ENCODE measurements around the gene PLXNA2.

PLXNA2 gene

DNA sequence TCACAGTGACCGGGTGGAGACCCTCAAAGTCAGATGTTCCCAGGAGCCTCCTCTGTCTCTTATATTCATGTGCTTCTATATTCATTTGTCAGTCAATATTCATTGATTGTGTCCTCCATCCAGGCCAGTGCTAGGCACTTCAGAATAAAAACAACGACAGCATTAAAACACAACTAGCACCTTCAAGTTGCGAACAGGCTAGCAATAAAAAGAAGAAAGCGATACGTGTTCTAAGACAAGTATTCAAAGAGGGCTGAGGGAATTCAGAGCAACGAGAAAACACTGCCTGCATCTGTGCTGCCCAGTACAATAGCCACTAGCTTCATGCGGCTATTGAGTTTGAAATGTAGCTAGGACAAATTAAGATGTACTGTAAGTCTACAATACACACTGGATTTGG lies 138.0 kb downstream of the PLXNA2 start:
- no peak for TF ChIP-seq SIN3A (IDR thresholded peaks at IDR 0.05; ENCODE audit: borderline replicate concordance, insufficient read depth, low read length)
- TF ChIP-seq, protein P1, sequence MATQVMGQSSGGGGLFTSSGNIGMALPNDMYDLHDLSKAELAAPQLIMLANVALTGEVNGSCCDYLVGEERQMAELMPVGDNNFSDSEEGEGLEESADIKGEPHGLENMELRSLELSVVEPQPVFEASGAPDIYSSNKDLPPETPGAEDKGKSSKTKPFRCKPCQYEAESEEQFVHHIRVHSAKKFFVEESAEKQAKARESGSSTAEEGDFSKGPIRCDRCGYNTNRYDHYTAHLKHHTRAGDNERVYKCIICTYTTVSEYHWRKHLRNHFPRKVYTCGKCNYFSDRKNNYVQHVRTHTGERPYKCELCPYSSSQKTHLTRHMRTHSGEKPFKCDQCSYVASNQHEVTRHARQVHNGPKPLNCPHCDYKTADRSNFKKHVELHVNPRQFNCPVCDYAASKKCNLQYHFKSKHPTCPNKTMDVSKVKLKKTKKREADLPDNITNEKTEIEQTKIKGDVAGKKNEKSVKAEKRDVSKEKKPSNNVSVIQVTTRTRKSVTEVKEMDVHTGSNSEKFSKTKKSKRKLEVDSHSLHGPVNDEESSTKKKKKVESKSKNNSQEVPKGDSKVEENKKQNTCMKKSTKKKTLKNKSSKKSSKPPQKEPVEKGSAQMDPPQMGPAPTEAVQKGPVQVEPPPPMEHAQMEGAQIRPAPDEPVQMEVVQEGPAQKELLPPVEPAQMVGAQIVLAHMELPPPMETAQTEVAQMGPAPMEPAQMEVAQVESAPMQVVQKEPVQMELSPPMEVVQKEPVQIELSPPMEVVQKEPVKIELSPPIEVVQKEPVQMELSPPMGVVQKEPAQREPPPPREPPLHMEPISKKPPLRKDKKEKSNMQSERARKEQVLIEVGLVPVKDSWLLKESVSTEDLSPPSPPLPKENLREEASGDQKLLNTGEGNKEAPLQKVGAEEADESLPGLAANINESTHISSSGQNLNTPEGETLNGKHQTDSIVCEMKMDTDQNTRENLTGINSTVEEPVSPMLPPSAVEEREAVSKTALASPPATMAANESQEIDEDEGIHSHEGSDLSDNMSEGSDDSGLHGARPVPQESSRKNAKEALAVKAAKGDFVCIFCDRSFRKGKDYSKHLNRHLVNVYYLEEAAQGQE (IDR thresholded peaks at IDR 0.05; ENCODE audit: insufficient read depth in 1 of 2, low read depth in 2 of 2, low read length in 2 of 2): no peak
- no peak for TF ChIP-seq POLR2AphosphoS5 (IDR thresholded peaks at IDR 0.05; ENCODE audit: low read depth, low read length)
- TF ChIP-seq FOXP2 (optimal IDR thresholded peaks at IDR 0.05; ENCODE audit: borderline replicate concordance, extremely low read depth, extremely low read length, insufficient read depth): no peak
- TF ChIP-seq TAF1 (IDR thresholded peaks at IDR 0.05; ENCODE audit: borderline replicate concordance, insufficient read depth, low read length): no peak

DNA sequence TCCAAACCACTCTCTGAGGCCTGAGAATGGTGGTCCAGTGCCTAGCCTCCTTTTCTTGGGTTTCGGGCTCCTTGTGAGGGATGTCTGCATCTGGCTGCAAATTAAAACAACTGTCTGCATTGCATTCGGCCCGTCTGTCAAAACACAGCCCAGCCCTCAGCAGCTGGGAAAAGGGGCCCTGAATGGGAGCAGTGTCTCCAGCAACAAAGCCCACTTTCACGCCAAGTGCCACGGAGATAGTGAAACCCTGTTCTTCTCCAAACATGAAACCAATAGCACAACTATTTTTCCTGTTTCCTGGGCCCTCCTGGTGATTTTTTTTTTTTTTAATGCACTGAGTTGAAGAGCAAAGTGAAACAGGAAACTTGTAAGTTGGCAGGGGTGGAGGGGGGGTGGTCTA lies 138.4 kb downstream of the PLXNA2 start:
- TF ChIP-seq POLR2AphosphoS5 (IDR thresholded peaks at IDR 0.05; ENCODE audit: low read depth, low read length) (no peak), SIN3A (IDR thresholded peaks at IDR 0.05; ENCODE audit: borderline replicate concordance, insufficient read depth, low read length) (no peak), FOXP2 (optimal IDR thresholded peaks at IDR 0.05; ENCODE audit: borderline replicate concordance, extremely low read depth, extremely low read length, insufficient read depth) (no peak), TAF1 (IDR thresholded peaks at IDR 0.05; ENCODE audit: borderline replicate concordance, insufficient read depth, low read length) (no peak)
- TF ChIP-seq, protein P1 (IDR thresholded peaks at IDR 0.05; ENCODE audit: insufficient read depth in 1 of 2, low read depth in 2 of 2, low read length in 2 of 2): no peak

DNA sequence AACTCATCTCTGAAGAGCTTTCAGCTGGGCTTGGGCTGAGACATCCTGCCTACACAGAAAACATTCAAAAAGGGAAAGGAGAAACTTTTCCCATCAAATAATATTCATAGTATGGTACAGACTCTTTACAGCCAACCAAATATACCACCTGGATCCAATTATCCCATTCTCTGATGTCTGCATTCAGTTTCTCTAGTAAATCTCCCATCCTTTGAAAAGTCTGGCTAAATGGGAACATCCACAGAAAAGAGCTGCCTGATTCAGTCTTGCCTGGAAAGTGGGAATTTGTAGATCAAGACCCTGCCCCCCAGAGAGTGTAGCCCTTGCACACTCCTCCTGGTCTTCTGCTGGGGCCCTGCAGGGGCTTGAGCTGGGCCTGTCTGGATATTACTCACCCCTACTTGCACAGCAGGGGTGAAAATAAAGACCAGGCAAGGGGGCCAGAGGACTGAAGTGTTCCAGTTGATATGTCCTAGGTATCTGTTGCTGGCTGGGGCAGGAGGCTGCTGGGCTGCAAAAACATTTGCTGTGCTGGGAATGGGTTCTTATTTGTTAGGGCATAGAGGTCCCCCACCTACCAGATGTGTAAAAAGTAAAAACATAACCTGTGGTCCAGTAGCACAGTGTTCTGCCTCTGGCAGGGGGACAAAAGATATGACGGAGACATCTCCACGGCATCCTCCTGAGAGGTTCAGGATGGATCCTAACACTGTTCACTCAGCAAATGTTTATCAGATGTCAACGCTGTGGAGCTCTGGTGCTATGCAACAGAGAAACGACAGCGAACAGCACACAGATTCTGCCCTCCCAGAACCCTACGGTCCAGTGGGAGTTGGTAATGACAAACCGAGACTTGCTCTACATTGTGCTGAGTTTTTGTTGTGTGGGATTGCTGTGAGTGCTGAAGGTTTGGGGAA lies 140.3 kb downstream of the PLXNA2 start:
- TF ChIP-seq TAF1 (IDR thresholded peaks at IDR 0.05; ENCODE audit: borderline replicate concordance, insufficient read depth, low read length) (no peak), SIN3A (IDR thresholded peaks at IDR 0.05; ENCODE audit: borderline replicate concordance, insufficient read depth, low read length) (no peak), POLR2AphosphoS5 (IDR thresholded peaks at IDR 0.05; ENCODE audit: low read depth, low read length) (no peak), FOXP2 (optimal IDR thresholded peaks at IDR 0.05; ENCODE audit: borderline replicate concordance, extremely low read depth, extremely low read length, insufficient read depth) (no peak)
- TF ChIP-seq, protein P1 (IDR thresholded peaks at IDR 0.05; ENCODE audit: insufficient read depth in 1 of 2, low read depth in 2 of 2, low read length in 2 of 2): no peak

DNA sequence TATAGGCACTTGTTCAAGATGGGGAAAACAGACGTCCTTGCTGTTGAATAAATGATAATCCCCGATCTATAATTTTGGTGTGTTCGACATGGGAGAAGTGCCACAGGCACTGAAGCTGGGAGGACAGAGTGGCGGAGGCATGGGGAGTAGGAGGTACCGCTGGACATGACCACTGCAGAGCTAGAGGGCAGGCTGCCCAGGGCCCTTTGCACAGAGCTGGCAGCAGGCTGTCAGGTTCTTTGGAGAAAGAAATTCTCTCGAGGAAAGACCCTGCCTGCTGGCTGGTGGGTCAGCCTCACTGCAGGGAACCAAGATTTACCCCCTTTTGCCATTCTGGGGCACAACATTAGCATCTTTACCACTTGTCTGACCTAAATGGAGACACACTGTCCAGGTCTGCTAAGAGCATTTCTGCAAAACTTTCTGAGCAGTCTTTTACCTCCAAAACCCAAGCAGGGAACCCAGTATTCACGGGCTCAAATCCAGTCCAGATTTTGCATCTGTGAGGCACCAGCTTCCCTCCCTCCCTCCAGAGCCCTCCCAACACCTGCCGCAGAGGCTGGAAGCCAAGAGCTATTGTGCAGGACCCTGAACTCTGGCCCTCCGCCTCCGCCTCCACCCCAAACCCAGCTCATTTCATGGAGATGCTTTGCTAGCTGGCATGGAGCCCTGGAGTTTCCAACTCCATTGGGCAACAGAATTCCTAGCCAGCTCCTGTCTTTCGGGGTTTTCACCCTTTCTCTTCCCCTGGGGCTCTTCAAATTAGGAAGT lies 142.3 kb downstream of the PLXNA2 start:
- no peak for TF ChIP-seq FOXP2 (optimal IDR thresholded peaks at IDR 0.05; ENCODE audit: borderline replicate concordance, extremely low read depth, extremely low read length, insufficient read depth)
- TF ChIP-seq TAF1 (IDR thresholded peaks at IDR 0.05; ENCODE audit: borderline replicate concordance, insufficient read depth, low read length): no peak
- TF ChIP-seq SIN3A (IDR thresholded peaks at IDR 0.05; ENCODE audit: borderline replicate concordance, insufficient read depth, low read length): no peak
- TF ChIP-seq, protein P1 (IDR thresholded peaks at IDR 0.05; ENCODE audit: insufficient read depth in 1 of 2, low read depth in 2 of 2, low read length in 2 of 2): no peak
- no peak for TF ChIP-seq POLR2AphosphoS5 (IDR thresholded peaks at IDR 0.05; ENCODE audit: low read depth, low read length)
